HFFc6 (cell line): Measurements from ENCODE around the gene SIL1. TPM values are rescaled to one million over a fixed set of nuclear protein-coding genes. Genes with fewer than 3 reads are reported as not detected.

Experiments
- DNase-seq: peaks from one replicate; pipeline ENCODE4 v3.0.0-alpha.2; 2018
- H3K27ac Mint-ChIP-seq: 2 replicates; pipeline ENCODE4 v1.8.0; 2020; ENCODE audit warnings: mild to moderate bottlenecking, mixed read lengths
- H3K27me3 Mint-ChIP-seq: 2 replicates; pipeline ENCODE4 v1.8.0; 2021; ENCODE audit warnings: mild to moderate bottlenecking, moderate library complexity, mixed read lengths; ENCODE audit not compliant: insufficient read depth
- H3K36me3 Mint-ChIP-seq: 2 replicates; pipeline ENCODE4 v1.8.0; 2021; ENCODE audit warnings: low read depth, mixed read lengths
- H3K4me1 Mint-ChIP-seq: 2 replicates; pipeline ENCODE4 v1.8.0; 2020; ENCODE audit warnings: low read depth, mixed read lengths
- H3K4me3 Mint-ChIP-seq: 2 replicates; pipeline ENCODE4 v1.8.0; 2020; ENCODE audit warnings: mild to moderate bottlenecking, moderate library complexity, mixed read lengths
- H3K9me3 Mint-ChIP-seq: 2 replicates; pipeline ENCODE4 v1.8.0; 2020; ENCODE audit warnings: mild to moderate bottlenecking, mixed read lengths
- total RNA-seq, 6 experiments: library from RNA; stranded (reverse); fragmentation: NEBNext Ultra II Directional; extraction: Animal tissue kit (Norgen Biotek cat#: 25700); gene quantifications; 2 replicates in 1 of 6; 3 replicates in 5 of 6; pipeline ENCODE4 v1.2.3, GENCODE V29; 2021
- TF ChIP-seq, protein P1 (sequence below): fragments of 200-600 bp; sonication (generic); IDR thresholded peaks from 2 replicates; pipeline ENCODE4 v1.5.0; 2021; ENCODE audit warnings: antibody characterized with exemption, mild to moderate bottlenecking

The SIL1 gene
- total RNA-seq, 6 experiments from 2014 or later: 64.7 to 84.7 (median 78.7) TPM

DNA sequence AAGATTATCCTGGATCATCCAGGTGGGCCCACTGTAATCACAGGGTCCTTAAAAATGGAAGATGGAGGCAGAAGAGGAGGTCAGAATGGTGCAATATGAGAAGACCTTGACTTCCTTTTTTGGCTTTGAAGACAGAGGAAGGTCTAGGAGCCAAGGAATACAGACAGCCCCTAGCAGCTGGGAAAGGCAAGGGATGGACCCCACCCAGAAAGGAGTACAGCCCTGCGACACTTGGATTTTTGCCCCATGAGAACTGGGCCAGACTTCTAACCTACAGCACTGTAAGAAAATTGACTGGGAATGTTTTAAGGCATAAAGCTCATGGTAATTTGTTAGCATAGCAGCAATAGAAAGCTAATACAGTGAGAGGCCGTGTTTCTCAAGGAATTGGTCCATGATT, 256.1 kb downstream of the SIL1 start:
- H3K4me1 Mint-ChIP-seq: no peaks in the 10 kb centered on the region
- no peak overlapping the region for H3K27ac Mint-ChIP-seq

DNA sequence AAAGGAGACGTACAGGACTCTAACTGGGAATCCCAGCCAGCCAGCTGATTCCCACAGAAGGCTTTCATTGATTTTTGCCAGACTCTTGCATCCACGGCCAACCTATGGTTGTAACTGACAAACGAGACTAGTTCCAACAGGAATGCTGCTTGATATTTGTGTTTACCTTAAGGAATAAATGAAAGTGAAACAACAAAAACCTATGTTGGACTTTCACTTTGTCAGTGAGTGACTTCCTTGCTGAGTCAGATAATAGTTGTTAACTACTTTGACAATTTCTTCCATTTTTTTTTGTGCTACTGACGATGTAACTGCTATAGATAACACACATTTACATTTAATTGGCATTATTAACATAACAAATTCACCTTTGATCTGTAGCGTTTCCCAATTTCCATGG, 259.6 kb downstream of the SIL1 start:
- H3K36me3 Mint-ChIP-seq: peaks cover 31% of the 10 kb centered on the region
- DNase-seq: no peak
- H3K4me1 Mint-ChIP-seq: no peaks in the 10 kb centered on the region
- no peaks in the 10 kb centered on the region for H3K9me3 Mint-ChIP-seq
- peak overlapping the region; percentile 6; the same call in 1 of the 2 replicates for H3K4me3 Mint-ChIP-seq
- H3K27me3 Mint-ChIP-seq: peaks cover 38% of the 10 kb centered on the region
- TF ChIP-seq, protein P1, sequence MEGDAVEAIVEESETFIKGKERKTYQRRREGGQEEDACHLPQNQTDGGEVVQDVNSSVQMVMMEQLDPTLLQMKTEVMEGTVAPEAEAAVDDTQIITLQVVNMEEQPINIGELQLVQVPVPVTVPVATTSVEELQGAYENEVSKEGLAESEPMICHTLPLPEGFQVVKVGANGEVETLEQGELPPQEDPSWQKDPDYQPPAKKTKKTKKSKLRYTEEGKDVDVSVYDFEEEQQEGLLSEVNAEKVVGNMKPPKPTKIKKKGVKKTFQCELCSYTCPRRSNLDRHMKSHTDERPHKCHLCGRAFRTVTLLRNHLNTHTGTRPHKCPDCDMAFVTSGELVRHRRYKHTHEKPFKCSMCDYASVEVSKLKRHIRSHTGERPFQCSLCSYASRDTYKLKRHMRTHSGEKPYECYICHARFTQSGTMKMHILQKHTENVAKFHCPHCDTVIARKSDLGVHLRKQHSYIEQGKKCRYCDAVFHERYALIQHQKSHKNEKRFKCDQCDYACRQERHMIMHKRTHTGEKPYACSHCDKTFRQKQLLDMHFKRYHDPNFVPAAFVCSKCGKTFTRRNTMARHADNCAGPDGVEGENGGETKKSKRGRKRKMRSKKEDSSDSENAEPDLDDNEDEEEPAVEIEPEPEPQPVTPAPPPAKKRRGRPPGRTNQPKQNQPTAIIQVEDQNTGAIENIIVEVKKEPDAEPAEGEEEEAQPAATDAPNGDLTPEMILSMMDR: no peak
- H3K27ac Mint-ChIP-seq: no peak overlapping the region

More for the DNA sequence above, 256.1 kb downstream of the SIL1 start:
- Mint-ChIP-seq H3K9me3 (no peaks in the 10 kb centered on the region), H3K36me3 (peaks cover 8% of the 10 kb centered on the region), H3K4me3 (no peak overlapping the region), H3K27me3 (peaks cover 20% of the 10 kb centered on the region)
- DNase-seq: no peak
- TF ChIP-seq, protein P1: no peak

DNA sequence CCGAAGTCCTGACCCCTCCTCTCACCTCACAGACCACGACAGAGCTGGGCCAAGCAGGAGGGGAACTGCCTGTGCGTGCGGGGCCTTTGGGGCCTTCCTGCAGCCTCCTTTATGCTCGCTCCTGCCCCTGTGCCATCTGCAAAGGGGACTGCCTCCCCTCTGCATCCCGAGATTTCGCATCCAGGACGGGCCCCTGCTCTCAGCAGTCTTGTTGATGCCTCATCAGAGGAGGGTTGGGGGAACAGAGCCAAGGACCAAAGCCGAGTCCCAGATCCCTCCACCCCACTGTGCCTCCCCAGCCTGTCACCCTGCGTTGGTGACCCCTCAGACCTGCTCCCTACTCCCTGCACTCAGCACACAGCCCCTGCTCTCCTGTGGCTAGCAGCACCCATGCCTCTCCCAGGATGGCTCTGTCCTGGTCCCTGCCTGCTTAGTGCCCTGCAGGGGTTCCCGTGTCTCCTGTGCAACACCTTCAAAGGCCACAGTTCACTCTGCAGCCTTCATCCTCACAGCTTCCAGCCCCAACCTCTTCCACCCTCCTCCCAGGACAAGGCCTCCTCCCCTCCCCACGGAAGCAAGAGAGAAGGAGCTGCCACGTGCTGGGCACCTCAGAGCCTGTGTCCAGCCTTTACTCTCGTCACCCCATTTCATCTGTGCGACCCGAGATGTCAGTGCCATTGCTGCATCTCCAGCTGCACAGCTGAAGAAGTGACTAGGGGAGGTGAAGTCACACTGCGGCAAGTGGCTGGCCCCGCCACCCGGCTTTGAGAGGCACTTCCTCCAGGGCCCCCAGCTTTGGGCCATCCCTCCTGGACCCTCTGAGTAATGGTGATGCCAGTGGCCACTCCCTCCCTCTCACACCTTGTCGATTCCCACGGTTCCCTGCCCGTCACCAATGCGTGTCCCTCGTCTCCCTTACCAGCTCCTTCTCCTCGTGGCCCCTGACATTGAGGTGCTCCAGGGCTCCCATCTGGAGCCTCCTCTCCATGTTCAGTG, 260.5 kb downstream of the SIL1 start:
- Mint-ChIP-seq H3K27ac (peak overlapping the region; percentile 38; the same call in 1 of the 2 replicates), H3K36me3 (peaks cover 36% of the 10 kb centered on the region), H3K9me3 (no peaks in the 10 kb centered on the region), H3K4me3 (peak overlapping the region; percentile 24; the same call in 1 of the 2 replicates), H3K27me3 (peaks cover 39% of the 10 kb centered on the region), H3K4me1 (no peaks in the 10 kb centered on the region)
- no peak for DNase-seq
- TF ChIP-seq, protein P1: no peak

DNA sequence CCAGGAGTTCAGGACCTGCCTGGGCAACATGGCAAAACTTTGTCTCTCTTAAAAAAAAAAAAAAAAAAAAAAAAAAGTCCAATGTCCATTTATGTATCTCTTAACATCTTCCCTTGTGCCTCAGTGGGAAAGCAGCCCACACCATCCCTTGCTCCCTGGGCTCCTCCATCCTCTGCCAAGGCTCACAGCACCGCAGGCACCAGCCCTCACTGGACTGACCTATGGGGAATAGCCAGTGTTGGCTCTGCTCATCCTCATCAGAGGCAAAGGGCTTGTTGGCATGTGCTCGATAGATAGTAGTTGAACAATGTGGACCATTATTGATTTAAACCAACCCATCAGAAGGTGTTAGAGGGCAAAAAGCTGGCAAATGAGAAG, 261.2 kb downstream of the SIL1 start:
- no peaks in the 10 kb centered on the region for H3K4me1 Mint-ChIP-seq
- H3K36me3 Mint-ChIP-seq: peaks cover 42% of the 10 kb centered on the region
- no peaks in the 10 kb centered on the region for H3K9me3 Mint-ChIP-seq

DNA sequence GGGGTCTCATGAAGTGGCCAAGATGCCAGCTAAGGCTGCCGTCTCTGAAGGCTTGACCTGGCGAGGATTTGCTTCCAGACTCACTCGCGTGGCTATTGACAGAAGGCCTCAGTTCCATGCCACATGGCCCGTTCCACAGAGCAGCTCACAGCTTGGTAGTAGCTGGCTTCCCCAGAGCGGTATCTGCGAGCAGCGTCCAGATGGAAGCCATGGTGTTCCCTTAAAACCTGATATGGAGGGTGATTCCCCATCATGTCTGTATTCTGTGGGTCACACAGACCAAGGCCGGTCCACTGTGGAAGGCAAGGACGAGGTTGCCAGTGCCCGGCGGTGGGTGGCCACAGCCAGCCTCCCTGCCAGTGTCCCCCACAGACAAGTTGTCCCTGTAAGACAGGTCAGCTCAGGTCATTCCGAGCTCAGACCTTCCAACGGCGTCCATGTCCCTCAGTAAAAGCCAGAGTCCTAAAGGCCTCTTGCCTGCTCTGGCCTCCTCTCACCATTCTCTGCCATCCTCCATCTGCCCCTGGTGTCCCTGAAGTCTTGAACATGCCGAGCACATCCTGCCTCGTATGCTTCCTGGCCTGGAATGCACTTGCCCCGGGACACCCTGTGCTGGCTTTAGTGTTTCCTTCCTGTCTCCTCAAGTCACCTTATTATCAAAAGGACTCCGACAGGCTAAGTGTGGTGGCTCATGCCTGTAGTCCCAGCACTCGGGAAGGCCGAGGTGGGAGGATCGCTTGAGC, 261.8 kb downstream of the SIL1 start:
- H3K27me3 Mint-ChIP-seq: peaks cover 39% of the 10 kb centered on the region
- DNase-seq: no peak
- no peaks in the 10 kb centered on the region for H3K4me1 Mint-ChIP-seq
- no peak overlapping the region; the same call in 1 of the 2 replicates for H3K4me3 Mint-ChIP-seq
- H3K9me3 Mint-ChIP-seq: no peaks in the 10 kb centered on the region
- peaks cover 48% of the 10 kb centered on the region for H3K36me3 Mint-ChIP-seq
- TF ChIP-seq, protein P1: no peak
- no peak overlapping the region; the same call in 1 of the 2 replicates for H3K27ac Mint-ChIP-seq

More for the DNA sequence above, 261.2 kb downstream of the SIL1 start:
- no peak overlapping the region for H3K27ac Mint-ChIP-seq
- peaks cover 39% of the 10 kb centered on the region for H3K27me3 Mint-ChIP-seq
- no peak for DNase-seq
- TF ChIP-seq, protein P1: no peak
- H3K4me3 Mint-ChIP-seq: no peak overlapping the region; the same call in 1 of the 2 replicates
